ENCODE results near the gene ANKRD33B.
"Not testable (repeated sequence)": the region's sequence is repeated elsewhere in the genome, so short reads cannot be mapped to it uniquely, and the experiment has no call there.

Gene ANKRD33B

DNA sequence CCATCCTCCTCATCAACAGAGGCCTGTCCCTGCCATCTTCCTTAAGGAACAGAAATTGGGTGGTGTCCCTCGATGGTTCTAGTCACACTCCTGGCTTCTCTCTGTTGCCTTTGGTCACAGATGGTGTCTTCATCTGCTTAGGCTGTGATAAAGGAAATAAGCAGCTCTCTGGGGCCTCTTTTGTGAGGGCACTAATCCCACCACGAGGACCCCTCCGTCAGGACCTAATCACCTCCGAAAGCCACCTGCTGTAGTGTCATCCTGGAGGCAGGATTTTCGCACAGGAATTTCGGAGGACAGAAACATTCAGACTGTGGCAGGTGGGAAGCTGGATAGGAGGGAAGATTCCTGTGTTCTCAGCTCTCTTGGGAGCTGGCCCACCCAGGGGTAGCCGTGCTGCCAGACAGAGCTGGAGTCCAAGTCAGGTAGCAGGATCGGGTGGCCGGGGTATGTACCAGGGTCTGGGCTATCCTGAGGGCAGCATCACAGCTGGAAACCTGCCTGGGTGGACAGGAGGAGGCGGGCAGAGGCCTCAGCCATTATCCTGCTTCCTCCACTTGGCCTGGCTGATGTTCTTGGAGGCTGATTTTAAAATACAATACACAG lies 59.5 kb downstream of the ANKRD33B start:
- DNase-seq = no peak

- no peak for DNase-seq
Measured at GRCh38 chr5:10624206-10624605, 60.3 kb downstream of the ANKRD33B start.

DNA sequence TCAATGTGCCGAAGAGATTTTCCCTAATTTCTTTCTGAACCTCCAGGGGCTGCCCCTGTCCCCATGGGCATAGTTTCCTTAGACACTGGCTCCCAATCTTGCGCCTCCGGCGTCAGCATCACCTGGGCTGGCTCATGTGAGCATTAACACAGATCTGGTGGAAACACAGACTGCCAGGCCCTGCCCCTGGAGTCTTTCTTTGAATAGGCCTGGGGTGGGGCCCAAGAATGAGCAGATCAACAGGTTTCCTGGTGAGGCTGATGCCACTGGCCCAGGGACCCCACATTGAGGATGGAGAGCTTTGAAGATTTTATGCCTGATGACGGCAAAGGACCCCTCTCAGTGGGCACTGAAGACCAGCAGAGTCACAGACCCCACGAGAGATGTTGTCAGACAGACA lies 60.8 kb downstream of the ANKRD33B start:
- no peak for DNase-seq

- no peak for DNase-seq
Measured at GRCh38 chr5:10625700-10626472, 62.0 kb downstream of the ANKRD33B start.

DNA sequence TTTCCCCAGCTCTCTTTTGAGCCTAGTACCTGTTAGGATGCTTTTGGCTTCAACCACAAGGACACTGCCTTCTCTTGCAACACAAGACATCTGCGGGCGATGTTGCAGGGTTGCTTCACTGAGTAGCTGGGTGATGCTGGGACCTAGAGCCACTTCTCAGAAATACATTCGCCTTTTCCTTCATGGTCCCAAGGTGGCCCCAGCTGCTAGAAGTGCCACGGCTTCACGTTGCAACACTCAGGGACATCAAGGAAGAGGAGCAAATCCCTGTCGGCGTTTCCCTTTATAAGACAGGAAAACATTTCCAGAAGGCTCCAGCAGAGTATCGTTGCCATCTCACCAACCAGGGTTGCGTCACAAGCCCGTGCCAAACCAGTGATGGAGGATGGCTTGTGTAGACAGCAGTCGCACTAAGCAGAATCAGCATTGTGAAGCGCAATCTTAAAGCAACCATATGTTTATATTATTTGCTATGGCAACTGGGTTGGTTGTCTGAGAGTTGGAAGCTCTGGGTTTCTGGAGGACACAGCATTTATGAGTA lies 62.7 kb downstream of the ANKRD33B start:
- DNase-seq = no peak

DNA sequence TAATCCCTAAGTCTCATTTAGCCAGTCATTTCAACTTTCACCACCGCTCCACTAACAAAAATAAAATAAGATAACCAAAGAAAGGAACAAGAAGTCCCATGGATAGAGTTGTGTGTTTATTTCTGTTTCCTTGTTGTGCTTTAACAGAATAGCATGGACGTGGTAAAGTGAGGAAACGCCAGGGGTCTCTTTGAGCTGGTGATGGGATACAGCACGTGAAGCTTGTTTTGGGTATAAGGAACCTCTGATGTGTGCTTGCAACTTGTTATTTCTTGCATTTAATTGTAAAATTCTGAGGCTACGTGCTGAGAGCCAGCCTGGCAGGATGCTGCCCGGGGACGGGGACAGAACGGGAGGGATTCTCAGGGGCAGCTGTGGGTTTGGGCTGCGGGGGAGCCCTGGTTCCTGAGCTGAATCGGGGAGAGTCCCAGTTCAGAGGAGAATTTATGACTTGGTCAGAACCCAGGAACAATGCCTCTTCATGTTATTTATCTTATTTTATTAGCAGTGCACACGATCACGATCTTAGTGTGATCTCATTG lies 63.4 kb downstream of the ANKRD33B start:
- no peak for DNase-seq

- no peak for DNase-seq
Measured at GRCh38 chr5:10628601-10629000, 64.7 kb downstream of the ANKRD33B start.

- DNase-seq = no peak
Measured at GRCh38 chr5:10629682-10630081, 65.8 kb downstream of the ANKRD33B start.

GRCh38 chr5:10630126-10630525 lies 66.3 kb downstream of the ANKRD33B start:
- DNase-seq = no peak

GRCh38 chr5:10630744-10631143 lies 66.9 kb downstream of the ANKRD33B start:
- DNase-seq = not testable (repeated sequence)

- no peak for DNase-seq
Measured at GRCh38 chr5:10631316-10631996, 67.6 kb downstream of the ANKRD33B start.

GRCh38 chr5:10632110-10632761 lies 68.4 kb downstream of the ANKRD33B start:
- DNase-seq = peak in 1 of 2 donors; percentile 24

DNA sequence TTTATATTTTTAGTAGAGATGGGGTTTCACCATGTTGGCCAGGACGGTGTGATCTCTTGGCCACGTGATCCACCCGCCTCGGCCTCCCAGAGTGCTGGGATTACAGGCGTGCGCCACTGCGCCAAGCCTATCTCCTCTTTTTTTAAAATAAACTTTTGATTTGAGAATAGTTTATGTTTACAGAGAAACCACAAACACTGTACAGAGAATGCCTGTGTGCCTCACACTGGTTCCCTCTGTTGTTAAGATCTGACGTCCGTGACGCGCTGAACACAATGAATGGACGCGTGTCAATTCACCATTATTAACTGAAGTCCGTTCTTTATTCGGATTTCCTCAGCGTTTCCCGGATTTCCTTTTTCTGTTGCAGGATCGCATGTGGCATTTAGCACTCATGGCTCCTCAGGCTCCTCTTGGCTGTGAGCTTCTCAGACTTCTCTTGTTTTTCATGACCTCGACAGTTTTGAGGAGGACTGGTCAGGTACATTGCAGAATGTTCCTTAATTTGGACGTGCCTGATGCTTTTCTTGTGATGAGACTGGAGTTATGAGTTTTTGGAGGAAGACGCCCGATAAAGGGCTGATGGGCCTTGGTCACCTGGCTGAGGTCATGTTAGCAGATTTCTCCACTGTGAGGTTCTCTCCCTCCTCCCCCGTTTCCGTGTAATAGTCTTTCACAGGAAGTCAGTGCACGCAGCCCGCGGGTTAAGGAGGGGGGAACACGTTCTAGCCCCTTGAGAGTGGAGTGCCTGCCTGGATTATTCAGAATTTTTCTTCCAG lies 69.6 kb downstream of the ANKRD33B start:
- DNase-seq = peak in 1 of 2 donors; percentile 53

- no peak for DNase-seq
Measured at GRCh38 chr5:10634050-10634449, 70.2 kb downstream of the ANKRD33B start.

- no peak for DNase-seq
Measured at GRCh38 chr5:10634562-10634961, 70.7 kb downstream of the ANKRD33B start.

GRCh38 chr5:10635257-10635866 lies 71.5 kb downstream of the ANKRD33B start:
- DNase-seq = peak; percentile 45 to 72

GRCh38 chr5:10635867-10636350 lies 72.0 kb downstream of the ANKRD33B start:
- no peak for DNase-seq

- no peak for DNase-seq
Measured at GRCh38 chr5:10636363-10637142, 72.7 kb downstream of the ANKRD33B start.

DNA sequence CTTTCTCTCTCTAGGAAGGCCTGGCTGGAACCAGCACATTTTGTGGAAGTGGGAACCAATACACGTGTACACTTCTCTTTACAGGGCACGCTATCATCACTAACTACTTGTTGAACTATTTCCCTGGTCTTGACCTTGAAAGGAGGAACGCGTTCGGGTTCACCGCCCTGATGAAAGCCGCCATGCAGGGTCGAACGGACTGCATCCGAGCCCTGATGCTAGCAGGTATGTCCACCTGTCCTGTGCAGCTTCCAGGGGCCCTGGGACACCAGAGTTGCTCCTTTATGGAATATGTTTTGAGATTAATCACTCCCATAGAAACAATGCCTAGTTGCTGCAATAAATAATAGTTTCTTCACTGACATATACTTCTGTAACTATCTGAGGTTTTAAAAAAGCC lies 74.1 kb downstream of the ANKRD33B start:
- DNase-seq = no peak

DNA sequence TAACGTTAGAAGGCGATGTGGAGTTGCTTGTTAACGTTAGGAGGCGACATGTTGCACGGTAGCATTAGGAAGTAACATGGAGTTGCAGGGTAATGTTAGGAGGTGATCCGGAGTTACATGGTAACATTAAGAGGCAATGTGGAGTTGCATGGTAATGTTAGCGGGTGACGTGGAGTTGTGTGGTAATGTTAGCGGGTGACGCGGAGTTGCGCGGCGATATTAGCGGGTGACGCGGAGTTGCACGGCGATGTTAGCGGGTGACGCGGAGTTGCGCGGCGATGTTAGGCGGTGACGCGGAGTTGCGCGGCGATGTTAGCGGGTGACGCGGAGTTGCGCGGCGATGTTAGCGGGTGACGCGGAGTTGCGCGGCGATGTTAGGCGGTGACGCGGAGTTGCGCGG lies 74.9 kb downstream of the ANKRD33B start:
- not testable (repeated sequence) for DNase-seq
